Esophagus muscularis mucosa (tissue), 4 donors: Measurements from ENCODE around the gene PERCC1. TPM values are rescaled to one million over a fixed set of nuclear protein-coding genes. Genes with fewer than 3 reads are reported as not detected.

Experiments used
- DNase-seq: peaks from one replicate; pipeline ENCODE4 v3.0.0-alpha.2; 2017; ENCODE audit errors: extremely low spot score
- H3K27ac ChIP-seq, 4 donors: fragments of 200-600 bp; sonication (generic); replicated peaks in 1 of 4; 1 replicate in 3 of 4; 2 replicates in 1 of 4; pipeline ENCODE4 v1.5.1; 2016 to 2019; ENCODE audit warnings: mild to moderate bottlenecking in 1 of 4
- H3K27me3 ChIP-seq, 4 donors: fragments of 200-600 bp; sonication (generic); one replicate each; pipeline versions ENCODE4 v1.5.1 to v1.6.0; 2016 to 2019
- H3K36me3 ChIP-seq, 4 donors: fragments of 200-600 bp; sonication (generic); one replicate each; pipeline ENCODE4 v1.5.1; 2016 to 2019
- H3K4me1 ChIP-seq, 4 donors: fragments of 200-600 bp; sonication (generic); one replicate each; pipeline ENCODE4 v1.5.1; 2016 to 2019
- H3K4me3 ChIP-seq, 4 donors: fragments of 200-600 bp; sonication (generic); 1 replicate in 2 of 4; 2 replicates in 2 of 4; pipeline ENCODE4 v1.5.1; 2016 to 2019; ENCODE audit warnings: mild to moderate bottlenecking in 4 of 4, moderate library complexity in 1 of 4
- H3K9me3 ChIP-seq, 4 donors: fragments of 200-600 bp; sonication (generic); 1 replicate in 3 of 4; 2 replicates in 1 of 4; pipeline ENCODE4 v1.5.1; 2016 to 2019
- CTCF ChIP-seq, 3 experiments: fragments of 200-600 bp in 2 of 3; fragments of 450-650 bp in 1 of 3; sonication (generic) in 2 of 3; IDR thresholded peaks; one replicate each; pipeline ENCODE4 v1.5.1; 2017 to 2019; ENCODE audit warnings: antibody characterized with exemption in 3 of 3, mild to moderate bottlenecking in 2 of 3, moderate library complexity in 1 of 3
- EP300 ChIP-seq: sonication (generic); formaldehyde crosslinking; IDR thresholded peaks from one replicate; pipeline ENCODE4 v1.6.1; 2017; ENCODE audit warnings: antibody characterized with exemption
- POLR2A ChIP-seq: fragments of 450-650 bp; IDR thresholded peaks from one replicate; pipeline ENCODE4 v1.6.1; 2017; ENCODE audit warnings: antibody characterized with exemption, moderate library complexity, mild to moderate bottlenecking, low read depth
- POLR2AphosphoS5 ChIP-seq, 2 donors: sonication (generic); formaldehyde crosslinking; IDR thresholded peaks; one replicate each; pipeline ENCODE4 v1.6.1; 2017; ENCODE audit warnings: antibody characterized with exemption in 2 of 2
- WGBS: methylation state at CpG from one replicate; pipeline ENCODE4 v1.1.5; 2018; 5-methylcytosine and 5-hydroxymethylcytosine counted together
- intact Hi-C: fragments of 100-400 bp; cut with DNase I; formaldehyde crosslinking; loops from one replicate; pipeline ENCODE4 v1.15.1; 2023
- total RNA-seq, 4 donors: library from RNA; depleted of rRNA; stranded (reverse); fragments of >200 nt; gene quantifications; one replicate each; pipeline versions ENCODE4 v1.1.0 to v1.2.1, GENCODE V29; 2016

PERCC1 gene
- total RNA-seq, 4 donors from 2014 or later: not detected

- H3K4me1 ChIP-seq: no peaks in the 10 kb centered on the region
- no peak overlapping the region for H3K27ac ChIP-seq
- no peak for TF ChIP-seq POLR2A
- no peak for TF ChIP-seq POLR2AphosphoS5 (IDR thresholded peaks at IDR 0.05)
- no peak for TF ChIP-seq CTCF (IDR thresholded peaks at IDR 0.05)
- TF ChIP-seq EP300: no peak
- H3K27me3 ChIP-seq: no peaks in the 10 kb centered on the region
- peaks cover 65 to 100% (median 100%) of the 10 kb centered on the region in 4 donors for H3K36me3 ChIP-seq
- 80% methylated on average over 1 of the region's 20 CpGs for WGBS
- no peak overlapping the region for H3K4me3 ChIP-seq
- H3K9me3 ChIP-seq: no peaks in the 10 kb centered on the region
- DNase-seq: no peak
- intact Hi-C loops: no loop called here
Observed at GRCh38 chr16:1452530-1452929, 21.7 kb downstream of the PERCC1 start.

- DNase-seq: no peak
- Histone ChIP-seq H3K27ac (no peak overlapping the region), H3K4me1 (no peaks in the 10 kb centered on the region), H3K36me3 (peaks cover 58 to 100% (median 100%) of the 10 kb centered on the region in 4 donors), H3K9me3 (no peaks in the 10 kb centered on the region), H3K27me3 (no peaks in the 10 kb centered on the region), H3K4me3 (no peak overlapping the region)
- whole genome bisulfite sequencing: 94% methylated on average over 12 of the region's 19 CpGs
- TF ChIP-seq POLR2A: no peak
- no peak for TF ChIP-seq CTCF (IDR thresholded peaks at IDR 0.05)
- TF ChIP-seq POLR2AphosphoS5 (IDR thresholded peaks at IDR 0.05): no peak
- no peak for TF ChIP-seq EP300
- intact Hi-C loops: no loop called here
Observed at GRCh38 chr16:1453316-1453715, 22.4 kb downstream of the PERCC1 start.

DNA sequence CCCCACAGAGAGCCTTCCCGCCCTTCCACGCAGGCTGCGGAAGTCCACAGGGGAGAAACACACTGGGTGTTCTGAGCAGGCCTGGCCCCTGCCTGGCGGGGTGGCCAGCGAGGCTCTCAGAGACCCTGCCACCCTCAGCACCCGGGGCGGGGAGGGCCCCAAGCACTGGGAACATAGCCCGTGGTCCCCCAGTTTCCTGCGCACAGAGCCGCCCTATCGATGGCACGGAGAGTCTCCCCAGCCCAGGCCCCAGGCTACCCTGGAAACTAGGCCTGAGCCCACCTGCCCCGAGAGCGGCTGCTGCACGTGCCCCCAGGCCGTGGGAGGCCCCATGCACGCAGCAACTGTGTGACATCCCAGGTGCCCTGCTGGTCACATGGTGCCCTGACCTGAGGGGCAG lies 23.7 kb downstream of the PERCC1 start:
- intact Hi-C loops: no loop called here
- TF ChIP-seq EP300 (no peak), POLR2AphosphoS5 (IDR thresholded peaks at IDR 0.05) (no peak), CTCF (IDR thresholded peaks at IDR 0.05) (no peak)
- Histone ChIP-seq H3K27me3 (no peaks in the 10 kb centered on the region), H3K36me3 (peaks cover 58 to 97% (median 95%) of the 10 kb centered on the region in 4 donors), H3K9me3 (no peaks in the 10 kb centered on the region), H3K27ac (no peak overlapping the region), H3K4me1 (no peaks in the 10 kb centered on the region), H3K4me3 (no peak overlapping the region)
- WGBS: 95% methylated on average over 15 of the region's 17 CpGs
- DNase-seq: no peak

GRCh38 chr16:1455190-1456171 lies 24.6 kb downstream of the PERCC1 start:
- H3K27ac ChIP-seq: no peak overlapping the region
- peaks cover 58 to 96% (median 94%) of the 10 kb centered on the region in 4 donors for H3K36me3 ChIP-seq
- H3K27me3 ChIP-seq: no peaks in the 10 kb centered on the region
- TF ChIP-seq EP300 (no peak), POLR2A (no peak)
- no peak for DNase-seq
- intact Hi-C loops: no loop called here
- no peaks in the 10 kb centered on the region for H3K9me3 ChIP-seq
- H3K4me1 ChIP-seq: no peaks in the 10 kb centered on the region
- H3K4me3 ChIP-seq: no peak overlapping the region
- 97% methylated on average over 23 of the region's 41 CpGs for WGBS

DNA sequence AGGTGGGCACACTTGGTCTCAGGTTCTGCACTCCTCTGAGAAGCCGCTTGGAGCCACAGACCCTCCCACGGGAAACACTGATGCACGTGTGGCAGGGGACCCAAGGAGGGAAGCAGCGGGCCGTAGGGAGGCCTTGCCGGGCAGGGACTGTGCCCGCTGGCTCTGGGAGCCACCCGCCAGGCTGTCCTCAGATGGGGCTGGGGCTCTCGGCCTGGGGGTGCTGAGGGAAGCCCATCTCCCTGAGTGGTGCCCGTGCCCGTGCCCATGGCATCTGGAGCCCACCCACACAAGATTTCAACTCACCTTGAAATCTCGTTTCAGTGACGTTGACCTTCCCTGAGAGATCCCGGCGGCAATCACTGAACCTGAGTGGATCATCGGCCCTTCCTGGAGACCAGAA lies 26.1 kb downstream of the PERCC1 start:
- H3K4me3 ChIP-seq: no peak overlapping the region
- peaks cover 68 to 95% (median 93%) of the 10 kb centered on the region in 4 donors for H3K36me3 ChIP-seq
- H3K27ac ChIP-seq: no peak overlapping the region
- intact Hi-C loops: no loop called here
- no peaks in the 10 kb centered on the region for H3K27me3 ChIP-seq
- no peaks in the 10 kb centered on the region for H3K9me3 ChIP-seq
- DNase-seq: no peak
- TF ChIP-seq POLR2AphosphoS5 (IDR thresholded peaks at IDR 0.05): no peak
- no peak for TF ChIP-seq CTCF (IDR thresholded peaks at IDR 0.05)
- no peak for TF ChIP-seq POLR2A
- TF ChIP-seq EP300: no peak
- 87% methylated on average over 12 of the region's 16 CpGs for WGBS
- H3K4me1 ChIP-seq: no peaks in the 10 kb centered on the region
